ENCODE data around the gene ABCA4.

Gene ABCA4

GRCh38 chr1:94079989-94080388 is 41.0 kb downstream of the ABCA4 start:
- H3K27ac ChIP-seq, result no peak overlapping the region
- CTCF ChIA-PET, result no interaction called here
- no peak for DNase-seq (ENCODE audit: low spot score)
- no peak for TF ChIP-seq CTCF (conservative IDR thresholded peaks at IDR 0.05; ENCODE audit: low read depth)
- POLR2A ChIA-PET (ENCODE audit: low non-redundant PET), result no interaction called here

- no peak for DNase-seq (ENCODE audit: low spot score)
- no peak for TF ChIP-seq CTCF (conservative IDR thresholded peaks at IDR 0.05; ENCODE audit: low read depth)
- ChIA-PET CTCF (interaction anchor here (1.0 to 1.2 kb wide), 2 partner anchors 34 to 257 kb away, joined by 4 to 6 read pairs; no protein-coding TSS in a partner anchor), POLR2A (ENCODE audit: low non-redundant PET) (no interaction called here)
- H3K27ac ChIP-seq, result no peak overlapping the region
Measured at GRCh38 chr1:94079080-94079940, 41.6 kb downstream of the ABCA4 start.

GRCh38 chr1:94072840-94073522 is 48.0 kb downstream of the ABCA4 start:
- no peak for TF ChIP-seq CTCF (conservative IDR thresholded peaks at IDR 0.05; ENCODE audit: low read depth)
- no peak for DNase-seq (ENCODE audit: low spot score)
- POLR2A ChIA-PET (ENCODE audit: low non-redundant PET), result no interaction called here
- CTCF ChIA-PET, result interaction anchor here (0.5 to 0.6 kb wide), 3 partner anchors 19 to 126 kb away, joined by 3 to 7 read pairs (median 3); no protein-coding TSS in a partner anchor
- H3K27ac ChIP-seq, result no peak overlapping the region

- DNase-seq (ENCODE audit: low spot score), result no peak
- ChIA-PET CTCF (interaction anchor here (0.5 to 1.6 kb wide), 3 partner anchors 9 to 26 kb away, joined by 3 to 5 read pairs (median 3); no protein-coding TSS in a partner anchor), POLR2A (ENCODE audit: low non-redundant PET) (no interaction called here)
- no peak for TF ChIP-seq CTCF (conservative IDR thresholded peaks at IDR 0.05; ENCODE audit: low read depth)
- H3K27ac ChIP-seq, result no peak overlapping the region
Measured at GRCh38 chr1:94071976-94072375, 49.0 kb downstream of the ABCA4 start.

GRCh38 chr1:94071391-94071790 is 49.6 kb downstream of the ABCA4 start:
- no peak for TF ChIP-seq CTCF (conservative IDR thresholded peaks at IDR 0.05; ENCODE audit: low read depth)
- ChIA-PET CTCF (interaction anchor here (0.5 to 1.6 kb wide), 3 partner anchors 8 to 26 kb away, joined by 3 to 5 read pairs (median 3); no protein-coding TSS in a partner anchor), POLR2A (ENCODE audit: low non-redundant PET) (no interaction called here)
- no peak overlapping the region for H3K27ac ChIP-seq
- DNase-seq (ENCODE audit: low spot score), result no peak

GRCh38 chr1:94070865-94071264 is 50.1 kb downstream of the ABCA4 start:
- POLR2A ChIA-PET (ENCODE audit: low non-redundant PET), result no interaction called here
- no peak for DNase-seq (ENCODE audit: low spot score)
- no peak for TF ChIP-seq CTCF (conservative IDR thresholded peaks at IDR 0.05; ENCODE audit: low read depth)
- H3K27ac ChIP-seq, result no peak overlapping the region
- CTCF ChIA-PET, result interaction anchor here (0.9 to 1.6 kb wide), 2 partner anchors 9 to 25 kb away, joined by 3 to 5 read pairs; no protein-coding TSS in a partner anchor

Data from RWPE1 (cell line).